HG03108 (cell line): ENCODE results near the gene SLIT1.

Source experiments
- ATAC-seq: cut with Tn5 transposase; IDR thresholded peaks from one replicate; pipeline ENCODE4 v1.9.1; 2021; ENCODE audit warnings: moderate library complexity; ENCODE audit not compliant: unreplicated experiment

Gene SLIT1

GRCh38 chr10:97066877-97067555, 118.7 kb downstream of the SLIT1 start:
- no peak for ATAC-seq

DNA sequence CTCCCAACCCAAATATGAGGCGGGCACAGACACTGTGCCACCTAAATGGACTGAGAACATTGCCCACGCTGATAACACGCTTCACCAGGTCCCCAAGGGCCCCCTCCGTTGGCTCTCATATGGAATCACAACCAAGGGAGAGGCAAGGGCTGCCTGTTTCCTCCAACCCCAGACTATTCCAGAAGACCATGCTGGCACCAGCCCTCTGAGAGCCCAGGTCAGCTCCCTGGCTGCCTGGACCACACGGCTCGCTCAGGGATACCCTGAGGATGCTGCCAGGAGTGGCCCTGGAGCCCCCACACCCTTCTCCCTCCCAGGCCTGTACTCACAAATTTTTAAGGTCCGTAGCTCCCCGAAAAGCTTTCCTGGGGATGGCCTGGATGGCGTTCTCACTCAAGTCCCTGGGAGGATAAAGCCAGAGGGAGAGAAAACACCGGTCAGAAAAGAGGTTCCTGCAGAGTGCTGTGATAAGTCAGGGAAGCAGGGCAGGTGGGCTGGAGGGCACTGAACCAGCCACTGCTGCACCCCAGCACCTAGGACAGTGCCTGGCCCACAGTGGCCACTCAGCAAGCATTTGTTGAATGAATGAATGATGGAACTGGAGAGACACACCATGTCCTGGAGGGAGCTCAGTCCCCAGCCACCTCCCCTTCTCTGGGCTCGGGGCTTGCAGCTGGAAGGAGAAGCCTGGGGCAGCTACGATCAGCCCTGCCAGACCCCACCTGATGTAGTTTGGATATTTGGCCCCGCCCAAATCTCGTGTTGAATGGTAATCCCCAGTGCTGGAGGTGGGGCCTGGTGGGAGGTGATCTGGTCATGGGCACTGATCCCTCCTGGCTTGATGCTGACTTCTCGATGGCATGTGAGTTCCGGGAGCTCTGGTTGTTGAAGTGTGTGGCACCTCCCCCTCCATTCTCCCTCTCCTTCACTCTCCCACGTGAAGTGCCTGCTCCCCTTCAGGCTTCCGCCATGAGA, 119.8 kb downstream of the SLIT1 start:
- no peak for ATAC-seq

GRCh38 chr10:97065128-97065527, 120.6 kb downstream of the SLIT1 start:
- ATAC-seq = no peak

DNA sequence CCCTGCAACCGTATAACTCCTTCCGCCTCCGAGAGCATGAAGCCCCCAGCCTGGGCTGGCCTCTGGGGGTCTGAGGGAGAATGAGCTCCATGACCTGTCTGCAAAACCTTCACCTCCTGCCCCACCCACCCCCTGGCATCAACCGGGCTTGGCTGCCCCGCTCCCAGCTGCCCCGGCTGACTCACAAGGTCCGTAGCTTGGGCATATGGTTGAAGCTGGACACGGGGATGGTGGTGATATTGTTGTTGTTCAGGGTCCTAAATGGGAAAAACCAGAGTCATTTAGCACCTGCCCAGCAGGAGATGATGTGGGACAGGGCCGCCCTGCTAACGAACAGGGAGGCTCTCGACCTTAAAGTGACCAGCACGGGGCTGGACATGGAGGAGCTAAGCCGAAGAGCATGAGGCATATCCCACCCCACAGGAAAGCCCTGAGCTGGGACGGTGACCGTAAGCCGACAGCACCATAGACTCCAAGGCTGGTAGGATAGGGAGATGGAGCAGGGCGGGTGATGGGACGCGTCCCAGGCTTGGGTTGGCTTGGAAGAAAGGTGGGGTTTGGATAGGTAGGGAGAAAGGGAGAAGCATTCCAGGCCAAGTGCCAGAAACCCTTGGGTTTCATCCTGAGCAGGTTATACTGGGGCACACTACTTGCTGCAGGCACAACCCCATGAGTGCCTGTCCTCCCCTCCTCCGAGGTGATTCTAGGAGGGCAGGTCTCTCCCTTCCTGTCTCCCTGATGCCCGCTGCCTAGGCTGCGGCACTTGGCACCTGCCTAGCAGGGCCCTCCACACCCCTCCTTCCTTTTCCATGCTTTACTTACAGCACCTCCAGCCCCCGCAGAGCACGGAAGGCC, 121.5 kb downstream of the SLIT1 start:
- no peak for ATAC-seq

- no peak for ATAC-seq
Observed at GRCh38 chr10:97063271-97063982, 122.3 kb downstream of the SLIT1 start.

DNA sequence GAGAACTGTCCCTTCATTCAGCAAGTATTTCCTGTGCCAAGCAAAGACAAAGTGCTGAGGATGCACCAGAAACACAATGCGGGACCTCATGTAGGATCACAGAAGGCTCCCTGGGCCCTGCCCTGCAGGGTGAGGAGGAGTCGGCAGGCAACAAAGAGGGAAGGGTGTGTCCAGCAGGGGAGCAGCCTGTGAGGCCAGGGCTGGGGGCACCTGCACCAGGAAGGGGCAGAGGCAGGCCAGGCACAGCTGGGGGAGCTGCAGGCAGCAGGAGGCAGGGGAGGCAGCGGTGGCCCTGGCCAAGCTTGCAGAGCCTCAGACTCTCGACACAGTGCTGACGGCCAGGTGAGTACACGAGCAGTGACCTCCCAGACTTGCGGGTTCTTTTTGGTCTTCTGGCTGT, 123.3 kb downstream of the SLIT1 start:
- ATAC-seq = no peak

- ATAC-seq = no peak
Observed at GRCh38 chr10:97062046-97062445, 123.7 kb downstream of the SLIT1 start.

DNA sequence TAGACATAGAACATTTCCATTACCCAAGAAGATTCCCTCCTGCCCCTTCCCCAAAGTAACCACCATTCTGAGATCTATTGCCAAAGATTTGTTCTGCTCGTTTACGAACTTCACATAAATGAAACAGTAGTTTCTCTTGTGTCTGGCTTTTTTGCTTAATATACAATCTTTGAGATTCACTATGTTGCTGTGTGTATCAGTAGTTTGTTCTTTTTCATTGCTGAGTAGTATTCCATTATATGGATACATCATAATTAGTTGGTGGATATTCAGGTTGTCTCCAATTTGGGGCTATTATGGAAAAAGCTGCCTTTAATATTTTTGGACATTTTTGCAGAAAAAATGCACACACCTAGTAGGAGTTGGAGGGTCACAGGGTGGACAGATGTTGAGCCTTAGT, 124.3 kb downstream of the SLIT1 start:
- ATAC-seq = no peak

DNA sequence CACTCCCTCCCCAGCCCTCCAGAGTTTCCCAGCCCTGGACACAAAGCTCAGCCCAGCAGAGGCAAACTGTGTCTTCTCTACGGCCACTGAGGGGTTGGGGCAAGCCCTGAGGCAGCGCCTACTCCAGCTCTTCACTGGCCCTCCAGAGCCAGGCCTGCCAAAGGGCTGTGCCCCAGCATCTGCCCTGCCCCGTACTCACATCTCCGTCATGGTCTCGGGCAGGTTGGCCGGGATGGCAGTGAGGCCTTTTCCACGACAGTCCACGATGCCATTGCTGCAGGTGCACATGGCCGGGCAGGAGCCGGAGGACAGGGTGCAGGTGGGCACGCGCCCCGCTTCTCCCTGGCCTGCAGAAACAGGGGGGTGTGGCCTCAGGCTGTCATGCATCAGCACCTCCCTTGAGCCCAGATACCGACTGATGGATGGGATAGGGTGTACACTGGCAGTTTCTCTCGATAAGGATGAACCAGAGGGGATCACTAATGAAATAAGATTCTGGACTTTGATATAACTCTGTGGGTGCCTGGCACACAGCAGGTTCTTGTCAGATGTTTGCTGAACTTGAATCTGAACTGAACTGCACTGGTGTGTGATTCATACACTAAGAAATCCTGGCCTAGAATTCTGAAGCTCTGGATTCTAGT, 125.2 kb downstream of the SLIT1 start:
- ATAC-seq = no peak

DNA sequence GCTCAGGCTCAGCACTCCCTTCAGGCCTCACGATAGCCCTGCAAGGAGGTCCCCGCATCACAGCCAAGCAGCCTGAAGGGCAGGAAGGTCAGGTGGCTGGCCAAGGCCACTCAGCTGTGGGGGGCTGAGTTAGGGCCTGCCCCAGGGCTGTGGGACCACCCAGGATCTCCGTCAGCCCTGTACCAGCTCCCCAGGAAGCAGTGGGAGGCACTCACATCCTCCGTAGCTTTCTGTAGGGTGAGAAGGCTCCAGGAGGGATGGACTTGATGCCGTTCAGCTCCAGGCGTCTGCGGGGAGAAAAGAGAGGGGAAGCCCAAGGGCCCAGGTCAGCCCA, 125.9 kb downstream of the SLIT1 start:
- no peak for ATAC-seq

DNA sequence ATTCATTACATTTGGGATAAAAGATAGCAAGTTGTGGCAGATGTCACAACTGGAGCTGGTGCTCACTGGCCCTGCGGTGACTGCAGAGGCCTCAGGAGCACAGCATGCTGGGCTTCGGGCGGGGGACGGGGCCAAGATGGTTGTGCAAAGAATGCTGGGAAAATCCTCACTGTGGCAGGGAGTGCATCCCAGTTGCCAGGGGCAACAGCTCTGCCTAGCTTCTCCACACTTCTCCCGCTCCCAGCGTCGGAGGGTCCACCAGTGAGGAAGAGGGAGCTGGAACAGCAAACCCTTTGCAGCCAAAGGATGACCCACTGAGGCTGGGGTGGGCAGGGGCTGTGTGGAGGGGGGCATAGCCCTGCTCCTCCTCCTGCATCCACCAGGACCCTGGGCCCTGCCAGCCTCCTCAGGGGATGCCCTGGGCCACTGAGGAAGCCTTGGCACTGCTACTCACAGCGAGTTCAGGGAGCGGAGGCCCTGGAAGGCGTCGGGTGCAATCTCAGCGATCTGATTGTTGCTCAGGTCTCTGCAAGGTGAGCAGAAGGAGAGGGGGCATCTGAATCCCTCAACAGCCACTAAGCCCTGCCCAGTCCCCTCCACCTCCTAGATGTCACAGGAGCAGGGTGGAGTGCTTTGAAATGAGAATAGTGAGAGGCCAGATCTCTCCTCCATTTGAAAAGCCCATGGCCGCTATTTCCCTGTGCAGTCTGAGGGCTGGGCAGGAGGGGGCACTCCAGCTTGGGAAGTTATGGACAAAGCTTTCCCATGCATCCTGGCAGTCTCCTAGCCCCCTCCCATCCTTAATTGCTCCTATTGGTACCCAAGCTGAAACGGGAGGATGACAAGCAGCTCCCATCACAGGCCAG, 126.5 kb downstream of the SLIT1 start:
- ATAC-seq = no peak

DNA sequence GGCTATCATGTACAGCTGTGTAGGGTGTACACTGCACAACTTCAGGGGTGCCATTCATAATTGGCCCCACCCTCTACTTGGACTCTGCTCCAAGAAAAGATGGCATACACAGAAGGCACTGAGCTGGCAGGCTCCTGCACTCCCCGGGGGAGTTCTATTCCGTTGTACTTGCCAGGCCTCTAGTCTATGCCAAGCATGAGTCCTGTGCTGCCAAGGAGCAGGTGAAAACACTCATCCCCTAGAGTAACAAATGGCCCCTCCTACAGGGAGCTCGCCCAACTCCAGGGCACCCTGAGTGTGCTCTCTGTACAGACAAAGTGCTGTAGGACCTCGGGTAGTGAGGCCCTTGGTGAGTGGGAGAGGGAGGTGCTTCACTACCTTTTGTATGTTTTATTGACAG, 127.2 kb downstream of the SLIT1 start:
- no peak for ATAC-seq

- no peak for ATAC-seq
Observed at GRCh38 chr10:97057491-97058235, 128.1 kb downstream of the SLIT1 start.

GRCh38 chr10:97056003-97056630, 129.6 kb downstream of the SLIT1 start:
- ATAC-seq = no peak

- ATAC-seq = no peak
Observed at GRCh38 chr10:97053276-97053675, 132.5 kb downstream of the SLIT1 start.

- ATAC-seq = no peak
Observed at GRCh38 chr10:97050956-97051496, 134.7 kb downstream of the SLIT1 start.

- no peak for ATAC-seq
Observed at GRCh38 chr10:97050205-97050745, 135.5 kb downstream of the SLIT1 start.

DNA sequence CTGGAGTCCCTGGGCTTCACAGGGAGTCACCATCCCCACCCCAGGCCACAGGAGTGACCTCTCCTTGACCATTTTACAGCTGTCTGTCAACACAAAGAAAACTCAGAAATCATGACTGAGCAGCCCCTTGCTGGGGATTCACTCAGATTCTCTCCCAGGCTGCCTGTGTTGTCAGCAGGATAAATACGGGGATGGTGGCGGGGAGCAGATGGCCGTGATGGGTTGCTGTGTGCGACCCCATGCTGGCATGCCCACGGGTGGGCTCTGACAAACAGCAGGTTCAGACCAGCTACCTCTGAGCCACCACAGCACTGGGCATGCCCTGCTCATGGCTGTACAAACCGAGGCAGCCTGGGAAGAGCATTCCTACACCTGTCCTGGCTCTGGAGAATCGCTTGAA, 136.1 kb downstream of the SLIT1 start:
- no peak for ATAC-seq
